Stimulated activated naive CD4-positive, alpha-beta T cell (primary cell): ENCODE data around the gene RBBP6.
"Not testable (repeated sequence)": the region's sequence is repeated elsewhere in the genome, so short reads cannot be mapped to it uniquely, and the experiment has no call there.

ENCODE experiments used
- DNase-seq, 6 experiments: peaks; one replicate each; lab custom pipeline; 2025; lab: John Stamatoyannopoulos, UW

The RBBP6 gene

GRCh38 chr16:24539295-24539849 lies at the start of gene RBBP6:
TSS of gene RBBP6 (plus strand) at chr16:24539566. CDS start at chr16:24540627, 1,061 bp downstream.
- peak; percentile 86 to 95 (median 91) for DNase-seq

- DNase-seq, result no peak
Observed at GRCh38 chr16:24490866-24491265, 48.5 kb upstream of the RBBP6 start.

- no peak for DNase-seq
Observed at GRCh38 chr16:24491731-24492130, 47.6 kb upstream of the RBBP6 start.

- no peak for DNase-seq
Observed at GRCh38 chr16:24493821-24494220, 45.5 kb upstream of the RBBP6 start.

- not testable (repeated sequence) for DNase-seq
Observed at GRCh38 chr16:24495207-24495606, 44.2 kb upstream of the RBBP6 start.

- no peak for DNase-seq
Observed at GRCh38 chr16:24497440-24497839, 41.9 kb upstream of the RBBP6 start.

- DNase-seq, result no peak
Observed at GRCh38 chr16:24499193-24499814, 40.1 kb upstream of the RBBP6 start.

GRCh38 chr16:24504472-24505345 lies 34.7 kb upstream of the RBBP6 start:
- DNase-seq, result peak; percentile 12 to 65 (median 22)

- no peak for DNase-seq
Observed at GRCh38 chr16:24505959-24506358, 33.4 kb upstream of the RBBP6 start.

- no peak for DNase-seq
Observed at GRCh38 chr16:24507959-24508480, 31.3 kb upstream of the RBBP6 start.

GRCh38 chr16:24508614-24509013 lies 30.8 kb upstream of the RBBP6 start:
- DNase-seq, result no peak

GRCh38 chr16:24509536-24509935 lies 29.8 kb upstream of the RBBP6 start:
- DNase-seq, result no peak

- DNase-seq, result no peak
Observed at GRCh38 chr16:24511174-24511573, 28.2 kb upstream of the RBBP6 start.

GRCh38 chr16:24511792-24512191 lies 27.6 kb upstream of the RBBP6 start:
- DNase-seq, result no peak

GRCh38 chr16:24514096-24514495 lies 25.3 kb upstream of the RBBP6 start:
- DNase-seq, result no peak

- no peak for DNase-seq
Observed at GRCh38 chr16:24515186-24515585, 24.2 kb upstream of the RBBP6 start.

GRCh38 chr16:24516900-24517669 lies 22.3 kb upstream of the RBBP6 start:
- peak; percentile 33 to 77 (median 52) for DNase-seq

- no peak for DNase-seq
Observed at GRCh38 chr16:24518498-24518897, 20.9 kb upstream of the RBBP6 start.

- no peak for DNase-seq
Observed at GRCh38 chr16:24520983-24521382, 18.4 kb upstream of the RBBP6 start.

GRCh38 chr16:24522751-24523150 lies 16.6 kb upstream of the RBBP6 start:
- DNase-seq, result no peak

- no peak for DNase-seq
Observed at GRCh38 chr16:24523569-24523968, 15.8 kb upstream of the RBBP6 start.
